Neural cell (in vitro differentiated cells): ENCODE results near the gene DCDC2B.

Experiments
- POLR2AphosphoS5 ChIP-seq: IDR thresholded peaks from 2 replicates; pipeline ENCODE4 v1.6.1; 2012
- SMC3 ChIP-seq: fragments of 450-650 bp; conservative IDR thresholded peaks from 2 replicates; pipeline ENCODE4 v1.6.1; 2014; ENCODE audit warnings: antibody characterized with exemption, mild to moderate bottlenecking, moderate library complexity; ENCODE audit not compliant: poor library complexity
- TF ChIP-seq, protein P1 (sequence below): fragments of 450-650 bp; IDR thresholded peaks from 2 replicates; pipeline ENCODE4 v1.5.1; 2014; ENCODE audit warnings: antibody characterized with exemption, mild to moderate bottlenecking, moderate library complexity; ENCODE audit not compliant: poor library complexity, severe bottlenecking

DNA sequence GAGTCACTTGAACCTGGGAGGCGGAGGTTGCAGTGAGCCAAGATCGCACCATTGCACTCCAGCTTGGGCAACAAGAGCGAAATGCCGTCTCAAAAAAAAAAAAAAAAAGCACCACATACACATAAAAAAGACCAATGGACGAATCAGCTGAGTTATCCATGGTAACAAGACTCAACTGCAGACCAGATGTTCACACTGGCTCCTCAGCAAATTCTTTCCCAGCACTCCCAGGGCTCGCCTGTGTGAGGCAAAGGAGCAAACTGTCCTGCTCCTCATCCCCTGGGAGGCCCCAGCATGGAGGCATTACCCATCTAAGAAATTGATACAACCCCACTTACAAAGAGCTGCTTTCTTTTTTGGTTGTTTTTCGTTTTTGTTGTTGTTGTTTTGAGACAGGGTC lies 10.1 kb downstream of the DCDC2B start:
- TF ChIP-seq, protein P1, sequence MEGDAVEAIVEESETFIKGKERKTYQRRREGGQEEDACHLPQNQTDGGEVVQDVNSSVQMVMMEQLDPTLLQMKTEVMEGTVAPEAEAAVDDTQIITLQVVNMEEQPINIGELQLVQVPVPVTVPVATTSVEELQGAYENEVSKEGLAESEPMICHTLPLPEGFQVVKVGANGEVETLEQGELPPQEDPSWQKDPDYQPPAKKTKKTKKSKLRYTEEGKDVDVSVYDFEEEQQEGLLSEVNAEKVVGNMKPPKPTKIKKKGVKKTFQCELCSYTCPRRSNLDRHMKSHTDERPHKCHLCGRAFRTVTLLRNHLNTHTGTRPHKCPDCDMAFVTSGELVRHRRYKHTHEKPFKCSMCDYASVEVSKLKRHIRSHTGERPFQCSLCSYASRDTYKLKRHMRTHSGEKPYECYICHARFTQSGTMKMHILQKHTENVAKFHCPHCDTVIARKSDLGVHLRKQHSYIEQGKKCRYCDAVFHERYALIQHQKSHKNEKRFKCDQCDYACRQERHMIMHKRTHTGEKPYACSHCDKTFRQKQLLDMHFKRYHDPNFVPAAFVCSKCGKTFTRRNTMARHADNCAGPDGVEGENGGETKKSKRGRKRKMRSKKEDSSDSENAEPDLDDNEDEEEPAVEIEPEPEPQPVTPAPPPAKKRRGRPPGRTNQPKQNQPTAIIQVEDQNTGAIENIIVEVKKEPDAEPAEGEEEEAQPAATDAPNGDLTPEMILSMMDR = no peak
- TF ChIP-seq POLR2AphosphoS5 (no peak), SMC3 (no peak)
